Measurements from ENCODE around the gene NEDD4.
"Not testable (repeated sequence)": the region's sequence is repeated elsewhere in the genome, so short reads cannot be mapped to it uniquely, and the experiment has no call there.

The NEDD4 gene

GRCh38 chr15:56035166-56035565, 41.8 kb upstream of the NEDD4 start:
- DNase-seq (ENCODE audit: low read depth, low spot score), result no peak
- Histone ChIP-seq H3K9ac (ENCODE audit: insufficient read length, low read depth) (no peak overlapping the region), H3K4me1 (ENCODE audit: insufficient read depth, insufficient read length) (no peaks in the 10 kb centered on the region), H3K9me3 (ENCODE audit: insufficient read depth, low read length) (no peaks in the 10 kb centered on the region), H3K36me3 (ENCODE audit: insufficient read depth, insufficient read length, low read length) (no peaks in the 10 kb centered on the region), H3K27me3 (ENCODE audit: insufficient read depth, insufficient read length) (no peaks in the 10 kb centered on the region), H3K4me3 (ENCODE audit: insufficient read length, low read depth) (no peak overlapping the region)
- TF ChIP-seq ZNF274 (IDR thresholded peaks at IDR 0.05; ENCODE audit: low read depth, low read length), result no peak
- TF ChIP-seq SUZ12 (IDR thresholded peaks at IDR 0.05; ENCODE audit: extremely low read depth, insufficient read depth, insufficient read length), result no peak
- no peak for TF ChIP-seq YY1 (IDR thresholded peaks at IDR 0.05; ENCODE audit: insufficient read depth, insufficient read length)

- Histone ChIP-seq H3K4me3 (ENCODE audit: insufficient read length, low read depth) (no peak overlapping the region), H3K27me3 (ENCODE audit: insufficient read depth, insufficient read length) (no peaks in the 10 kb centered on the region), H3K9me3 (ENCODE audit: insufficient read depth, low read length) (no peaks in the 10 kb centered on the region), H3K4me1 (ENCODE audit: insufficient read depth, insufficient read length) (no peaks in the 10 kb centered on the region), H3K36me3 (ENCODE audit: insufficient read depth, insufficient read length, low read length) (no peaks in the 10 kb centered on the region), H3K9ac (ENCODE audit: insufficient read length, low read depth) (no peak overlapping the region)
- no peak for TF ChIP-seq SUZ12 (IDR thresholded peaks at IDR 0.05; ENCODE audit: extremely low read depth, insufficient read depth, insufficient read length)
- no peak for TF ChIP-seq YY1 (IDR thresholded peaks at IDR 0.05; ENCODE audit: insufficient read depth, insufficient read length)
- TF ChIP-seq ZNF274 (IDR thresholded peaks at IDR 0.05; ENCODE audit: low read depth, low read length), result no peak
- DNase-seq (ENCODE audit: low read depth, low spot score), result no peak
These were observed 41.1 kb upstream of the NEDD4 start for GRCh38 chr15:56034514-56034913.

GRCh38 chr15:56032373-56032772, 39.0 kb upstream of the NEDD4 start:
- H3K36me3 ChIP-seq (ENCODE audit: insufficient read depth, insufficient read length, low read length), result no peaks in the 10 kb centered on the region
- H3K9me3 ChIP-seq (ENCODE audit: insufficient read depth, low read length), result no peaks in the 10 kb centered on the region
- H3K27me3 ChIP-seq (ENCODE audit: insufficient read depth, insufficient read length), result no peaks in the 10 kb centered on the region
- no peaks in the 10 kb centered on the region for H3K4me1 ChIP-seq (ENCODE audit: insufficient read depth, insufficient read length)
- TF ChIP-seq YY1 (IDR thresholded peaks at IDR 0.05; ENCODE audit: insufficient read depth, insufficient read length) (no peak), SUZ12 (IDR thresholded peaks at IDR 0.05; ENCODE audit: extremely low read depth, insufficient read depth, insufficient read length) (no peak), ZNF274 (IDR thresholded peaks at IDR 0.05; ENCODE audit: low read depth, low read length) (no peak)
- DNase-seq (ENCODE audit: low read depth, low spot score), result no peak
- no peak overlapping the region for H3K4me3 ChIP-seq (ENCODE audit: insufficient read length, low read depth)
- no peak overlapping the region for H3K9ac ChIP-seq (ENCODE audit: insufficient read length, low read depth)

GRCh38 chr15:56031836-56032235, 38.4 kb upstream of the NEDD4 start:
- H3K9me3 ChIP-seq (ENCODE audit: insufficient read depth, low read length), result no peaks in the 10 kb centered on the region
- H3K9ac ChIP-seq (ENCODE audit: insufficient read length, low read depth), result no peak overlapping the region
- H3K4me3 ChIP-seq (ENCODE audit: insufficient read length, low read depth), result no peak overlapping the region
- DNase-seq (ENCODE audit: low read depth, low spot score), result no peak
- H3K36me3 ChIP-seq (ENCODE audit: insufficient read depth, insufficient read length, low read length), result no peaks in the 10 kb centered on the region
- H3K27me3 ChIP-seq (ENCODE audit: insufficient read depth, insufficient read length), result no peaks in the 10 kb centered on the region
- no peaks in the 10 kb centered on the region for H3K4me1 ChIP-seq (ENCODE audit: insufficient read depth, insufficient read length)
- no peak for TF ChIP-seq ZNF274 (IDR thresholded peaks at IDR 0.05; ENCODE audit: low read depth, low read length)
- TF ChIP-seq YY1 (IDR thresholded peaks at IDR 0.05; ENCODE audit: insufficient read depth, insufficient read length), result no peak

- TF ChIP-seq YY1 (IDR thresholded peaks at IDR 0.05; ENCODE audit: insufficient read depth, insufficient read length), result no peak
- TF ChIP-seq SUZ12 (IDR thresholded peaks at IDR 0.05; ENCODE audit: extremely low read depth, insufficient read depth, insufficient read length), result no peak
- no peak for TF ChIP-seq ZNF274 (IDR thresholded peaks at IDR 0.05; ENCODE audit: low read depth, low read length)
- Histone ChIP-seq H3K4me3 (ENCODE audit: insufficient read length, low read depth) (no peak overlapping the region), H3K9ac (ENCODE audit: insufficient read length, low read depth) (no peak overlapping the region)
These were observed 38.0 kb upstream of the NEDD4 start for GRCh38 chr15:56031402-56031801.

GRCh38 chr15:56028430-56028829, 35.0 kb upstream of the NEDD4 start:
- no peaks in the 10 kb centered on the region for H3K9me3 ChIP-seq (ENCODE audit: insufficient read depth, low read length)
- H3K4me1 ChIP-seq (ENCODE audit: insufficient read depth, insufficient read length), result no peaks in the 10 kb centered on the region
- no peak overlapping the region for H3K4me3 ChIP-seq (ENCODE audit: insufficient read length, low read depth)
- no peak overlapping the region for H3K9ac ChIP-seq (ENCODE audit: insufficient read length, low read depth)
- no peak for TF ChIP-seq YY1 (IDR thresholded peaks at IDR 0.05; ENCODE audit: insufficient read depth, insufficient read length)
- no peak for TF ChIP-seq SUZ12 (IDR thresholded peaks at IDR 0.05; ENCODE audit: extremely low read depth, insufficient read depth, insufficient read length)
- TF ChIP-seq ZNF274 (IDR thresholded peaks at IDR 0.05; ENCODE audit: low read depth, low read length), result no peak
- H3K27me3 ChIP-seq (ENCODE audit: insufficient read depth, insufficient read length), result no peaks in the 10 kb centered on the region
- no peak for DNase-seq (ENCODE audit: low read depth, low spot score)
- H3K36me3 ChIP-seq (ENCODE audit: insufficient read depth, insufficient read length, low read length), result no peaks in the 10 kb centered on the region

More at GRCh38 chr15:56031402-56031801, 38.0 kb upstream of the NEDD4 start:
- no peak for DNase-seq (ENCODE audit: low read depth, low spot score)
- no peaks in the 10 kb centered on the region for H3K27me3 ChIP-seq (ENCODE audit: insufficient read depth, insufficient read length)
- H3K9me3 ChIP-seq (ENCODE audit: insufficient read depth, low read length), result no peaks in the 10 kb centered on the region
- H3K4me1 ChIP-seq (ENCODE audit: insufficient read depth, insufficient read length), result no peaks in the 10 kb centered on the region
- H3K36me3 ChIP-seq (ENCODE audit: insufficient read depth, insufficient read length, low read length), result no peaks in the 10 kb centered on the region

GRCh38 chr15:56023160-56023559, 29.7 kb upstream of the NEDD4 start:
- not testable (repeated sequence) for H3K36me3 ChIP-seq (ENCODE audit: insufficient read depth, insufficient read length, low read length); H3K9ac ChIP-seq (ENCODE audit: insufficient read length, low read depth); H3K4me3 ChIP-seq (ENCODE audit: insufficient read length, low read depth); H3K4me1 ChIP-seq (ENCODE audit: insufficient read depth, insufficient read length); DNase-seq (ENCODE audit: low read depth, low spot score); H3K9me3 ChIP-seq (ENCODE audit: insufficient read depth, low read length); H3K27me3 ChIP-seq (ENCODE audit: insufficient read depth, insufficient read length)
